ENCODE measurements around the gene C2CD4D. TPM values are rescaled to one million over a fixed set of nuclear protein-coding genes. Genes with fewer than 3 reads are reported as not detected.

C2CD4D gene
- total and polyA plus RNA-seq, 8 donors = 0.35 to 1.2 (median 0.59) TPM

- FAIRE-seq (no peak), ATAC-seq (no peak), DNase-seq (peak in 2 of 6 donors; percentile 25 to 30)
- Histone ChIP-seq H3K4me3 (no peak overlapping the region), H3K4me1 (peaks cover 0 to 18% (median 11%) of the 10 kb centered on the region in 3 donors), H3K27me3 (no peaks in the 10 kb centered on the region), H3K36me3 (peaks cover 0 to 73% (median 23%) of the 10 kb centered on the region in 3 donors), H3K9me3 (no peaks in the 10 kb centered on the region), H3K27ac (no peak overlapping the region)
- WGBS, 2 donors = 81 to 84% methylated on average over 12 of the region's 12 CpGs
- intact Hi-C loops (cut with DNase I) = no loop called here
- TF ChIP-seq, protein P1, sequence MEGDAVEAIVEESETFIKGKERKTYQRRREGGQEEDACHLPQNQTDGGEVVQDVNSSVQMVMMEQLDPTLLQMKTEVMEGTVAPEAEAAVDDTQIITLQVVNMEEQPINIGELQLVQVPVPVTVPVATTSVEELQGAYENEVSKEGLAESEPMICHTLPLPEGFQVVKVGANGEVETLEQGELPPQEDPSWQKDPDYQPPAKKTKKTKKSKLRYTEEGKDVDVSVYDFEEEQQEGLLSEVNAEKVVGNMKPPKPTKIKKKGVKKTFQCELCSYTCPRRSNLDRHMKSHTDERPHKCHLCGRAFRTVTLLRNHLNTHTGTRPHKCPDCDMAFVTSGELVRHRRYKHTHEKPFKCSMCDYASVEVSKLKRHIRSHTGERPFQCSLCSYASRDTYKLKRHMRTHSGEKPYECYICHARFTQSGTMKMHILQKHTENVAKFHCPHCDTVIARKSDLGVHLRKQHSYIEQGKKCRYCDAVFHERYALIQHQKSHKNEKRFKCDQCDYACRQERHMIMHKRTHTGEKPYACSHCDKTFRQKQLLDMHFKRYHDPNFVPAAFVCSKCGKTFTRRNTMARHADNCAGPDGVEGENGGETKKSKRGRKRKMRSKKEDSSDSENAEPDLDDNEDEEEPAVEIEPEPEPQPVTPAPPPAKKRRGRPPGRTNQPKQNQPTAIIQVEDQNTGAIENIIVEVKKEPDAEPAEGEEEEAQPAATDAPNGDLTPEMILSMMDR (IDR thresholded peaks at IDR 0.05) = no peak
Measured at GRCh38 chr1:151813271-151813977, 26.2 kb downstream of the C2CD4D start.

DNA sequence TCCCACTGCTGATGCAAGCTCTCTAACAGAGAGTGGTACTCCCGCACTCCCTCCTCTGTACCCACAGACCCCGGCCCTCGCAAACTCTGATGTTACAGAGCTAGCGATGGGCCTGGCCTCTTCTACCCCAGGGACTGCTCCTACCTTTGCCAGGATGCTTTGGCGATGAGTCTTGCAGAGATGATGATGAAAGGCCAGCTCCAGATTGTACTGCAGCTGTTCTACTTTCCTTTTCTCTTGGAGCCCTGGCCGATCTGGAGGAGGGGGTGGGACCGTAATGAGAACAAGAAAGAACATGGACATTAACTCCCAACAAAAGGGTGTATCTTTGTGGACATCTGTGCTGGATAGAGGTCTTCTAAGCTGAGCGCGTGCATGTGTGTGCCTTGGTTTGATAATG is 28.4 kb downstream of the C2CD4D start:
- no peak overlapping the region for H3K27ac ChIP-seq
- ATAC-seq = no peak

DNA sequence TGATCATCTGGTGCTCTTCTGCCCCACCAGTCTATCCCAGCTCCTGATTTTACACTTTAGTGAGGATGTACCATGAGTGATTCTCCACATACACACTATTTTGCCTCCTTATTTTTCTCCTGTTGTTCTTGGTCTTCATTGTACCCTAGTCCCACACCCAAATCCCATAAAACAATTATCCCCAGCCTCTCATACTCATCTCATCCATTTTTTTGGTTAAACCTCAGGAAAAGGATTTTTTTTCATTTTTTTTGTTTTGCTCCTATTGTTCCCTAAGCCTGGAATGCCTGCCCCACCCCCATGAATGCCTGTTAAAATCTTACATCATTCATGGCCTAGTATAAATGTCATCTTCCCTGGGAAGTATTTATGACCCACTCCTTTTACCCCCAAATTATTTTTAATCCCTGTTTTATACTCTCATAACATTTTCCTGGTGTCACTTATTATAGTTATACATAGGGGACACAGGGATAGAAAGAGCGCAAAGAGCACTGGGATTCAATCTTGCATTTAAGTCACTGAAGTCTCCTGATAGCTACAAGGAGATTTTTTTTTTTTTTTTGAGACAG is 29.5 kb downstream of the C2CD4D start:
- Histone ChIP-seq H3K4me1 (peaks cover 0 to 18% (median 11%) of the 10 kb centered on the region in 3 donors), H3K9me3 (no peaks in the 10 kb centered on the region), H3K27ac (peak overlapping the region in 2 of 4 donors; percentile 29 to 37), H3K36me3 (peaks cover 0 to 53% (median 22%) of the 10 kb centered on the region in 3 donors), H3K4me3 (no peak overlapping the region), H3K27me3 (no peaks in the 10 kb centered on the region)
- ATAC-seq (peak in 1 of 4 donors; percentile 4), DNase-seq (peak in 1 of 6 donors; percentile 0), FAIRE-seq (no peak)
- 92 to 100% methylated on average over 1 of the region's 1 CpG for WGBS, 2 donors
- TF ChIP-seq, protein P1 (IDR thresholded peaks at IDR 0.05) = no peak
- intact Hi-C loops (cut with DNase I) = no loop called here

More for the DNA sequence above, 28.4 kb downstream of the C2CD4D start:
- FAIRE-seq (no peak), DNase-seq (peak in 1 of 6 donors; percentile 14)
- Histone ChIP-seq H3K9me3 (no peaks in the 10 kb centered on the region), H3K27me3 (no peaks in the 10 kb centered on the region), H3K4me3 (no peak overlapping the region), H3K36me3 (peaks cover 0 to 64% (median 26%) of the 10 kb centered on the region in 3 donors), H3K4me1 (peaks cover 0 to 18% (median 11%) of the 10 kb centered on the region in 3 donors)
- 91 to 93% methylated on average over 9 of the region's 9 CpGs for WGBS, 2 donors
- TF ChIP-seq, protein P1 (IDR thresholded peaks at IDR 0.05) = no peak
- intact Hi-C loops (cut with DNase I) = no loop called here

- FAIRE-seq (no peak), ATAC-seq (peak; percentile 56 to 95 (median 84)), DNase-seq (peak in 3 of 6 donors; percentile 9 to 50 (median 30))
- Histone ChIP-seq H3K36me3 (peaks cover 0 to 46% (median 16%) of the 10 kb centered on the region in 3 donors), H3K27ac (peak overlapping the region in 2 of 4 donors; percentile 37 to 54), H3K27me3 (no peaks in the 10 kb centered on the region), H3K4me1 (peaks cover 0 to 18% (median 11%) of the 10 kb centered on the region in 3 donors), H3K4me3 (no peak overlapping the region), H3K9me3 (no peaks in the 10 kb centered on the region)
- intact Hi-C loops (cut with DNase I) = no loop called here
- 54 to 59% methylated on average over 8 of the region's 8 CpGs for WGBS, 2 donors
- TF ChIP-seq, protein P1 (IDR thresholded peaks at IDR 0.05) = no peak
Measured at GRCh38 chr1:151809290-151809984, 30.2 kb downstream of the C2CD4D start.

All from pancreas (tissue), 10 donors.